22Rv1 (cell line): Measurements from ENCODE around the gene SMNDC1.

Experiments used
- CTCF ChIP-seq: fragments of 450-650 bp; IDR thresholded peaks from 2 replicates; pipeline ENCODE4 v1.5.1; 2017; ENCODE audit warnings: mild to moderate bottlenecking
- ZFX ChIP-seq: fragments of 450-650 bp; IDR thresholded peaks from 2 replicates; pipeline ENCODE4 v1.6.1; 2017; ENCODE audit warnings: antibody characterized with exemption, borderline replicate concordance

- TF ChIP-seq CTCF = no peak
- TF ChIP-seq ZFX = no peak
Measured at GRCh38 chr10:110276603-110277002, 28.1 kb downstream of the SMNDC1 start.
